ENCODE measurements around the gene ZNF319.
A peak's percentile ranks its signal among the peaks of the same experiment; 100 is the strongest.

ZNF319 gene

DNA sequence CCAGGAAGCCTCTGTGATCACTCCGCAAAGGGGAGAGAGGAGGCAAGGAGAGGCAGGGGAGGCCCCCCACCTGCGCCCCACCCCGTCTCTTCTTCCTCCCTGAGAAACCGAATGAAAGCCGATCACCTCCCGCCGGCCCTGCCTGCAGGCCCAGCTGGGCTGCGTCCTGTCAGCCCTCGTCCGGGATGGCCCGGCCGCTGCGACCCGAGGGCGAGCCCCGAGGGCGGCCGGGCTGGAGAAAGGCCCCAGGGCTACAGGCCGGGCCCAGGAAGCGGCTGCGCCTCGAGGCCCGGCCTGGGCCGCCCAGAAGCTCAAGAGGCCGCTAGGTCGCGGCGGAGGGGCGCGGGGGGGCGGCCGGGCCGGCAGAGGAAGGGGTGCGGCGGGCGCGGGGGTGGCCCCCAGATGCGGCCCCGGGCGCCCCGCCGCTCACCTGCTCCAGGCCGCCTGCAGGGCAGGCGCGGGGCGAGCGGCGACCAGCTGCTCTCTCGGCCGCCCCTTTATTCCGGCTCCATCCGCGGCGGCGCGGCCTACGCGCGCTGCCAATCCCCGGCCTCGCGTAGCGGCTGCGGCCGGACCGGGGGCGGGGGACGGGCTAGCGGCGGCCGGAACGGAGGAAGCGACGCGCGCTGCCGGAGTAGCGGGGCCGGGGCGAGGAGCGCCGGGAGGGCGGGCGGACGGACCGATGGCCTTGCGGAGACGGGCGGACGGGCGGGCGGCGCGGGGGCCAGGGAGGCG is at the start of gene ZNF319:
Gene ZNF319, minus strand, starts transcription at position 702 of the 735 bp plus-strand sequence. CDS start 2,407 bp downstream, outside the sequence.
- no peak for DNase-seq

DNA sequence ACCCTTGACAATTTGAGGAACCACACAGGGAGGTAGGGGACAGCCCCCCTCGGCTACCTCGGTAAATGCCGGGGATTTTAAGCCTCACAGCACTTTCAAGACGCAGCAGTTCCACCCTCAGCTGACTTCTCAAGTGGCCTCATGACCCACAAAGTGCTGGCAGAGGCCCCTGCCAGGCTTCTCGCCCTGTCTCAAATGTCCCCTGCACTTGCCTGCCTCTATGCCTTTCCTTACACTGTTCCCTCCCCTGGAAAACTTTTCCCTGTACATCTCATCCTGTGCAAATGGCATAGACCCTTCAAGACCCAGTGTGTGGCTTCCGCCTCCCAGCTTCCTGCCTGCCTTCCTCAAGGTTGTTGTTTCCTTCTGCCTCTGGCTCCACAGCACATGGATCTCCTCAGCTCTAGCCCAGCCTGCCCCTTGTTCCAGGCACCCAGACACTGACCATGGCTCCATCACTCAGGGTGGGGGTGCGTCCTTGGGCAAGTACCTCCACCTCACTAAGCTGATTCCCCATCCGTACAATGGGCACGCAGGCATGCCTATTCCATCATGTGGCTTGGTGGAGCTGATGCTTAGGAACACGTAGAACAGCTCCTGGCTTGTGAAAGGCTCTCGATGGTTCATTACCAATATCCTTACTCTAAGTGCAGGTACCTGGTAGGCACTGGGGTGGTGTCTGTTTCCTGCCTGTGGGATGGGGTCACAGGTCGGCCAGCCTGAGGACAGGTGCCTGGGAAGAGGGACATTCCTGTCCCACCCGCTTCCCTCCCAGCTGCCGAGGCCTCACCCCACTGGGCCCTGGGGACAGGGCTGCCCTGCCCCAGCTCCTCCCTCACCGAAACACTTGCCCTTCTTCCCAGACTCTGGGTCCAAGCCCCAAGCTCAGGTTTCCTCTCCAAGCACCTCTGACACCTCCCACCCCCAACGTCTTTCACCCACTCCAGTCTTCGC is 49.0 kb upstream of the ZNF319 start:
- no peak for DNase-seq

DNA sequence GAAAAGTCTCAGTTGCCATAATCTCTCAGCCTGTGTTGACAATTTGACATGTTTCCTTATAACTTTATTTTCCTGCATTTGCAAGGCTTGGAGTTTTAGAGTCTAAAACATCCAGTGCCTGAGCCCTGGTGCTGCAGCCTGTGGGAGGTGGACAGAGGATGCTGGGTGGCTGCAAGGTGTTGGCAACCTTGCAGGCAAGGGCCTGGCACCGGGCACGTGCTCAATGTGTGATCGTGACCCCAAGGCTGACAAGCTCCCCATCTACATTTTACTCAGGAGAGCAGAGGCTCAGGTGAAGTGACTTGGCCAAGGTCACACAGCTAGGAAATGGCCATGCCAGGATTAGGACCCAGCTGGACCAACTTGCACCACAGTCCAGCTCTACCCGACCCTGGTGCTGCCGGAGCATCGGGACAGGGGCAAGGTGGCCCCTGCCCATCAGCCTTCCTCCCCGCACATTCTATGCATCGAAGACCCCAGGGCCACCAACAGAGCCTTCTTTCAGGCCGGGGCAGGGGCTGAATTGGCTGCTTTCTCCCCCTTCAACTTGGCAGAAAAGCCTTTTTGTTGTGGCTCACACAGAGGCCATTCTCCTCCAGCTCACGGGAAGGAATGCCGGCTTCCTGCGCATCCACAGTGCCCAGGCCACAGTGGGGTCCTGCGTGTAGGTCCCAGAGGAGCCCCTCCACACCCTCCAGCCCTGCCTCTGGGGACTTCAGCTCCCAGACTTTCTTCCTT is 48.2 kb upstream of the ZNF319 start:
- DNase-seq, result no peak

DNA sequence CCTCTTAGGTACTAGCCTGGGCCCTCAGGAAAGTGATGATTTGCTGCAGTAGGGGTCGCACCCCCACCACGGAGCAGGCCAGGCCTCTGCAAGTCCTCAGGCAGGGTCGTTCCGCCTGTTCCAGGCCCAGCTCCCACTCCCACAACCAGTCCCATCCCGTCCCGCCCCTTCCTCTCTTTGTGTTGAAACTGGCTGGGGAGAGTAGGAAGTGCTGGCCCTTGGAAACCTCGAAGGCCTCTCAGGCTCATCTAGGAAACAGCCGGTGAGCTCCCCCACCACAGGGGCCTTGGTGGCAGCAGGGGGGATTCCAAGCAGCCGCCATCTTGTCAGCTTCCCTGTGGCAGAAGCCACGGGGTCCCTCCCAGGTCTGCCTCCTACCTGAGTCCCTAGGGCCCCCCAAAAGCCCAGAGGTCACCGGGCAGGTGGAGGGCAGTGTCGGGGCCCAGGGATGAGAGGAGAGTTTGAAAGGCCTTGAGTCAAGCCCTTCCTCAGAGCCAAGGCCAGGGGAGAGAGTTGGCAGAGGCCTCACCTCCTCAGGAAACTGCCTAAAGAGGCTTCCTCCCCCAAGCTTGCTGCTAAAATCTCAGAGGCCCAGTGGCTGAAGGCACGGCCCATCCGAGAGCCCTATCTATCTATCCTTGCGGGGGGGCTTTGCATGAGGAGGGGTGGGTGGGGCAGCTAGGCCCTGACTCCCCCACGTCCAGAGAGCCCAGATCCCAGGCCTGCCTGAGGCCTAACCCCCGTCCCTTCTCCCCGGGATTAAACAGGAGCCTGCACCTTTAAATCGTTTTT is 47.3 kb upstream of the ZNF319 start:
- no peak for DNase-seq

DNA sequence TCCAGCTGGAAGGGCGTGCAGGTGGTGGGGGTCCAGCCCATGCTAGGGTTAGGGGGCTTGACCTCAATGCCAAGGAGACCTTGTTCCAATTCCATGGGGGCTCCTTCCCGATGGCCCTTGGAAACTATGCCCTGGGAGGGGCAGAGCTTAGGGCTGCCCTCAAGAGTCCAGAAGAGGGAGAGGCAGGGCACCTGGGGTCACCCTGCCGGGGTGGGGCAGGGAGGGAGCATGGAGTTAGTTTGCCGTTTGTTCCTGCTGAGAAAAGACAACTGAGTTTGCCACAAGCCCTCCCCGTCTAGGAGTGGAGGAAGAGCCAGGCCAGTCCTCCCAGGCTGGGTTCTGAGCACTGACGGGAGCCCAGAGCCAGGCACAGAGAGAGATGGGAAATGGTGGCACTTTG is 46.5 kb upstream of the ZNF319 start:
- no peak for DNase-seq

DNA sequence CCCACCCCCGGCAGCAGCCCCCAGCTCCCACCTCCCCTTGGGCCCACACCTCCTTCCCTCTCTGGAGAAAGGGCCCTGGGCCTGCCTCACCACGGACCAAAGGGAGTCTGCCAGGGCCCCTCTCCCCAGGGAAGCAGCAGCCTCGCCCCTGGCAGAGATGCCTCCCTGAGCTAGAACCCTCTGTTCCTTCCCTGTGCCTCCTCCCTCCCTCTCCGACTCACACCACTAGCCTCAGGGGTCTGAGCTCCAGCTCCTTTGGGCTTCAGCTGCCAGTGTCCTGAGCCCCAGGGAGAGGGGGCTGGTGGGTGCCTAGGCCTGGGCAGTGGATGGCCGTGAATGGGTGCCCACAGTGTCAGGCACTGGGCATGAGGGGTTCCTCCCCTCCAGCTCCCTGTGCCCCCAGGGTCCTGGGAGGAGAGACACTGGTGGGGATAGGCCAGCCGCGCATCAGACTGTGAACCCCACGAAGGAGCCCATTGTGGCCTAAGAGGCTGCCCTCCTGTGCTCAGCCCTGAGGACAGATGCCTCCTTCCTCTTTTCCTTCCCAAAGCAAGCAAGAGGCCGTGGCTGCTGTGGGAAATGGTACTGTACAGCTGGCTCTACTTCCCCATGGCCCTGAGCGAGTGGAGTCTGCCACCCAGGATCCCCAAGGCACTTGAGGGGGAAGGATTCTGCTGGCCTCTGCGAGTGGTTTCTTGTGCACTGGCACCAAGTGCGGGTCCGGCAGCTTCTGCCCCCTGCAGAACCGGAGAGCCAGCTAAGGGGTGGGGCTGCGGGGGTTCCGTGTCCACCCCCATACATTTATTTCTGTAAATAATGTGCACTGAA is 45.8 kb upstream of the ZNF319 start:
- peak; percentile 7 to 52 for DNase-seq

DNA sequence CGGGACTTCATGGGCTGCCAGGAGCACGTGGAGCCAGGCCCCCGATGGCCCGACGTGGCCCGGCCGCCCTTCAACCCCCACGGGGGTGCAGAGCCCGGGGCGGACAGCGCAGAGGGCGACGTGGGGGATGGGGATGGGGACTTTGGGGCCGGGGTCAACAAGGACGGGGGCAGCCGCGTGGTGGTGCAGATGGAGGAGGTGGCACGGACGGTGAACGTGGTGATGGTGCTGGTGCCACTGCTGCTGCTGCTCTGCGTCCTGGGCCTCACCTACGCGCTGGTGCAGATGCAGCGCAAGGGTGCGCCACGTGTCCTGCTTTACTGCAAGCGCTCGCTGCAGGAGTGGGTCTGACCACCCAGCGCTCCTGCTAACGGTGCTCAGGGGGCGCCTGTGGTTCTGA is 44.6 kb upstream of the ZNF319 start:
- DNase-seq, result no peak

DNA sequence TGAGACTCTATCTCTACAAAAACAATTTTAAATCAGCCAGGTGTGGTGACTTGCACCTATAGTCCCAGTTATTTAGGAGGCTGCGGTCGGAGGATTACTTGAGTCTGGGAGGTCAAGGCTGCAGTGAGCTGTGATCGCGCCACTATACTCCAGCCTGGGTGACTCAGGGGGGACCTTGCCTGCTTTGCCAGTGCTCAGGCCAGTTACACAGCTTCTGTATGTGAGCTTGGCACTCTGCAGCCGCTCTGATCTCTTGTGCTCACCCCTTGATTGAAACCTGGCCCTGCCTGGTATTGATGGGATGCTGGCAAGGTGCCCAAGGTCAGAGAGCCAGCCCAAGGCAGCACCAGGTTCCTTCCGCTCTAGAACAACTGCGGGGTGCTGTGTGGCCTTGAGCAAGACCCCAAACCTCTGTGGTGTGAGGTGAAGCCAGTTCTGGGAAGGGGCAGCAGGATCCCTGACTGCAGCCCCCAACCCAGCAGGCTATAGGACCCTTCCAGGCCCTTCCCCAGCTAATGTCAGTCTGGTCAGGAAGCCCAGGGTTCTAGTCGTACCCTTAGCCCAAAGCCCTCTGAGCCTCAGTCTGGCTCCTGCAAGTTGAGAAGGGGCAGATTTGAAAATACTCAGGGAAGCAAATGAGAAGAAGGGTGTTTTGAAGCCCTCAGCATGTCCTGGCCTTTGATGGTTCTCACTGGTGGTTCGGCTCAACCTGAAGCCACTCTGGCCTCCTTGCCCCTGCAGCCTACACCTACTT is 44.0 kb upstream of the ZNF319 start:
- DNase-seq, result no peak

DNA sequence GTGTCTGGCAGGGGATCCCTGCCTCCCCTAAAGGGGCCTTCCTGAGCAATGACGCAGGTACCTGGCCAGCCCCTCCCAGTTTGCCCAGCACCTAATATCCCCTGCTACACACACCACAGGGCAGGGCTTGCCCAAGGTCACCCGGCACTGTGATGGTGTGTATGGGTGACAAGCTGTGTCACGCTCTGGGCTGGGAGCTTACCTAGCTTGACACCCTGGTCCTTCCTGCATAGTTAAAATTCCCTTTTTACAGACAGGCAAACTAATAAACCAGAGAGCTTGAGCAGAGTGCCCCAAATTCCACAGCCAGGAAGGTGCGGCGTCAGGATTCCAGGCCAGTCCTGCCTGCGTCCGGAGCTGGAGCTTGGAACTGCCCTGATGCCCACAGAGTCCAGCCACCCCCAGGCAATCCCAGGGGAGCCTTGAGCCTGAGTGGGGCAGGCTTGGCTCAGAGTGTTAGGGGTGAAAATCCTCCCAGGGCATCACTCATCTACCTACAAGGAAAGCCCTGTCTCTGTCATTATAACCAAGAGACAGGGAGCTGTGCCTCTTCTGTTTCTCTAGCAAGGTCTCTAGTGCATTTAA is 43.2 kb upstream of the ZNF319 start:
- no peak for DNase-seq

DNA sequence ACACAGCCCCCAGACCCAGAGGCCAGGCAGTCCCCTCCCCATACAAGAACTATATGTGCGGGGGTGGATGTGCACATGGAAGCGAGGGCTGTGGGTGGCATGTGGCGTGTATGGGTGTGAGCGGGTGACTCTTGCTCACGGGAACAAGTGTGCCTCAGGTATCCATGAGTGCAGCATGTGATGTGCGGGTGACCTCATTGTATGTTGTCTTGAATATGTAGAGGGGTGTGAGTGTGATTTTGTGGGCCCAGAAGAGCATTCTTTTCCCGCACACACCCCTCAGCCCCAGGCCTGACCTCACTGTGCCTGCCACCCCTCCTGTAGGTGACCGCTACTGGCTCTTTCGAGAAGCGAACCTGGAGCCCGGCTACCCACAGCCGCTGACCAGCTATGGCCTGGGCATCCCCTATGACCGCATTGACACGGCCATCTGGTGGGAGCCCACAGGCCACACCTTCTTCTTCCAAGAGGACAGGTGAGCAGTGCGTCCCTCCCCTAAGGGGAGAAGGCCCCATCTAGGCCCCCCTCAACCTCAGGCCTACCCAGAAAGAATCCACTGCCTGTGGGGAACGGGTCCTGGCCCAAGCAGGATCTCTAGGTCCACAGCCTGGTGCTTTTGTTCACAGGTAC is 42.5 kb upstream of the ZNF319 start:
- no peak for DNase-seq

DNA sequence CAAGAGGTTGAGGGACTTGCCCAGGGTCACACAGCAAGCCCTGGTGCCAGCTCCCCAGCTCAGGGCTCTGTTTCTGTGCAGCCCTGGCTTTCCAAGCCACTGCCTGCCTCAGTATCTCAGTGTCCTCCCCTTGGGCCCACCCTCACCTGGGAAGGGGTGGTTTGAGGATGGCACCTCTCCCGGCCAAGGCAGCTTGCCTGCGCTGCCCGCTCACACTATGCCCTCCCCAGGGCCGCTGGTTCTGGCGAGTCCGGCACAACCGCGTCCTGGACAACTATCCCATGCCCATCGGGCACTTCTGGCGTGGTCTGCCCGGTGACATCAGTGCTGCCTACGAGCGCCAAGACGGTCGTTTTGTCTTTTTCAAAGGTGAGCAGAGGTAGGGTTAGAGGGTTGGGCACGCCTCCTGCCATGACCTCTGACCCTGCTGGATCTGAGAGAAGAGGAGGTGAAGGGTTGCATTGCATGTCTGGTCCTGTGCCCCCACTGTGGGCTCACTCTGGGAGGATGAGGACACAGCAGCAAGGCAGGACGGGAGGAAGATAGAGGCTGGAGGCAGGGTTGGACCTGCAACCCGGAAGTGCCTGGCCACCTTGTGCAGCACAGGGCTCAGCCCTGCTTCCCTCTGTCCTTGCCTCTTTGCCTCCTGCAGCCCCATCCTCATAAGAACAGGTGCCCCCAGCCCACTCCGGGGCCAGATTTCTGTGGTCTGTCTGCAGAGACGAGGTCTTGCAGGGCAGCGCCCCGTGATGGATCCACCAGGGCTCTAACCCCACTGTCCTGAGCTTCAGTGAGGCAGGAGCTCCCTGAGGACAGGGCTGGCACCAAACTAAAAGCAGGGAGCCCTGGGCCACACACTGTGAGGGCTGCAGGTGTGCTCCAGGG is 41.8 kb upstream of the ZNF319 start:
- no peak for DNase-seq

DNA sequence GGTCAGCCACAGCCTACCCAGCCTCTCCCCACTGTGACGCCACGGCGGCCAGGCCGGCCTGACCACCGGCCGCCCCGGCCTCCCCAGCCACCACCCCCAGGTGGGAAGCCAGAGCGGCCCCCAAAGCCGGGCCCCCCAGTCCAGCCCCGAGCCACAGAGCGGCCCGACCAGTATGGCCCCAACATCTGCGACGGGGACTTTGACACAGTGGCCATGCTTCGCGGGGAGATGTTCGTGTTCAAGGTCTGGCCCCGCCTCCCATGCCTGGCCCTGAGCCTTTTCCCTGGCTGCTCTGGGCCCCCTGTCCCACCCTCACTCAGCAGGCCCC is 41.1 kb upstream of the ZNF319 start:
- no peak for DNase-seq

DNA sequence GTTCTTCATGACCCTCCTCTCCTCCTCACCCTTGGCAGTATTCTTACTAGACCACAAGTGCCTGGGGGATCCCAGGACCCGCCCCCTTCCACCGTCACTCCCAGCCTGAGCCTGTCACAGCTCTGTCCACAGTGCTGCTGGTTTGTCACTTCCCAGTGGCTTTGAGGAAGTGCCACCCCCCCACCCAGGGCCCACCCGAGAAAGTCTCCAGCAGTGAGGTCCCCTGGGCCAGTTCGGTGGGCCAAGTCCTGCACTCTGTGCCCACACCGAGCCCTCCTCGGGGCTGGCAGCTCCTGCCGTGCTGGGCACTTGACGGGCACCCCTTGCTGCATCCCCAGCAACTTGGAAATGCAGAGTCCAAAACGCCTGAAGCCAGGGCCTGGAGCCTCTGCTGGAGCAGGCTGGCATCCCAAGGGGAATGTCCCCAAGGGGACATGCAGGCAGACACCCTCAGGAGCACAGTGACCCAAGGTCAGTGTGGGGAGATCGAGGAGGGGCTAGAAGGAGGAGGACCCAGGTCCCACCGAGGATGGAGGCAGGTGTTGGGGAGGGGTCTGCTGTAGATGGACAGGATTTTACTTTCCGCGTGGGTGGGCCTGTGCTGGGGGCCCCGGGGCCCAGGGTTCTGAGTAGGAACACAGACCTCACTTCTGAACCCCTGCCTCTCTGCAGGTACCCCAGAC is 40.6 kb upstream of the ZNF319 start:
- DNase-seq, result no peak

DNA sequence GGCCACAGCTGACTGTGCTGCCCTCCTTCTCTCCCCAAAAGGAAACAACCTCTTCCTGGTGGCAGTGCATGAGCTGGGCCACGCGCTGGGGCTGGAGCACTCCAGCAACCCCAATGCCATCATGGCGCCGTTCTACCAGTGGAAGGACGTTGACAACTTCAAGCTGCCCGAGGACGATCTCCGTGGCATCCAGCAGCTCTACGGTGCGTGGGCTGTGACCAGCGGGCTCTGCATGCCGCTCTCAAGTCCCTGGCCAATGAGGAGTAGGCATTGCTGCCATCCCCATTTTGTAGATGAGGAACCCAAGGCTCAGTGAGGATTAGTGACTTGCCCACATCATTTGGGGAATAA is 40.0 kb upstream of the ZNF319 start:
- no peak for DNase-seq

DNA sequence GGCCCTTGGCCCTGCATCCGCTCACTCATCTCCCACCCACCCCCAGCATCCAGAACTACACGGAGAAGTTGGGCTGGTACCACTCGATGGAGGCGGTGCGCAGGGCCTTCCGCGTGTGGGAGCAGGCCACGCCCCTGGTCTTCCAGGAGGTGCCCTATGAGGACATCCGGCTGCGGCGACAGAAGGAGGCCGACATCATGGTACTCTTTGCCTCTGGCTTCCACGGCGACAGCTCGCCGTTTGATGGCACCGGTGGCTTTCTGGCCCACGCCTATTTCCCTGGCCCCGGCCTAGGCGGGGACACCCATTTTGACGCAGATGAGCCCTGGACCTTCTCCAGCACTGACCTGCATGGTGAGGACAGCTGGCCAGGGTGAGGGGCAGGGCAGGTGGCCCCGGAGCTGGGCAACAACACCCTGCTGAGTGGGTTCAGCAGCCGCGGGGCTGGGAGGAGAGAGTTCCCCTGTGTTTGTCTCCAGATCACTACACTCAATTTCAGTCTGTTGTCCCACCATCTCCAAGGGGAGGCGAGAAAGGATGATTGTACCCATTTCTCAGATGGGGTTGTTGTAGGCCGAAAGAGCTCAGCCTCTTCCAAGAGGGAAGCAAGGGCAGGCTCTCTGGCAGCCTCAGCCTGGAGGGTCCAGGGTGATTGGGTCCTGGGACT is 39.5 kb upstream of the ZNF319 start:
- no peak for DNase-seq

DNA sequence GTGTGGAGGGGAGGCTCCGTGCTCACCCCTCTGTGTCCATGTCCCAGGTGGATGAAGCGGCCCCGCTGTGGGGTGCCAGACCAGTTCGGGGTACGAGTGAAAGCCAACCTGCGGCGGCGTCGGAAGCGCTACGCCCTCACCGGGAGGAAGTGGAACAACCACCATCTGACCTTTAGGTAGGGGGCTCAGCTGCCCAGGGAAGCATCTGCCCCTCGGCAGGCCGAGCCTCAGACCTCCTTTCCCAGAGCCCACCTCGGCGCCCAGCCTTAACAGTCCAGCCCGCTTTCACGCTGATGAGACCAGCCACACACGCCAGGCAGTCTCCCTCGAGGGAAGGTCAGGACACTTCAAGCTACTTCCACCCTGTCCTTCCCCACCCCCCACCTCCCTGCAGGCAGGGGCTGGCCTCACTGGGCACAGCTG is 37.8 kb upstream of the ZNF319 start:
- DNase-seq, result no peak

DNA sequence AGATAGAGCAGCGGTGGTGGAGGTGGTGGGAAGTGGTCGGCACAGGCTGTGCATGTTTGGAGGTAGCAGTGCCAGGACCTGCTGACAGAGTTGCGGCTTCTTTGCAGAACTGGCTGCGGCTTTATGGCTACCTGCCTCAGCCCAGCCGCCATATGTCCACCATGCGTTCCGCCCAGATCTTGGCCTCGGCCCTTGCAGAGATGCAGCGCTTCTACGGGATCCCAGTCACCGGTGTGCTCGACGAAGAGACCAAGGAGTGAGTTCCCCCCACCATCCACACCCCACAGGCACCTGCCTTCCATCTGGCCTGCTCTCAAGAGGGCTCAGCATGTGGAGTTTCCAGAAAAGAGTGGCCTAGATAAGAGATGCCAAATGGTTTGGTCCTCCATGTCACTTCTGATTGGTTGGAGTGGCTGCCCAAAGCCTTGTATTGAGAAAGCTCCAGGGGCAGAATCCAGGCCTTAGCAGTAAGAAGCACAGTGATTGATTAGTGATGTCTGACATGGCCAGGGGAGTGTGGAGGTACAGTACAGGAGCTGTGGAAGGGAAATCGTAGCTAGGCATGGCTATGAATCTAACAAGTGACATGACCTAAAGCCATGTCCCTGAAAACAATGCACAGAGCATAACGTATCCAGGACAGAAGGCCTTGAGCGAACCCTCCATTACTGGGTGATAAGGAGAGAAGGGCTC is 37.0 kb upstream of the ZNF319 start:
- no peak for DNase-seq

Measured in AML-193 (cell line).